T-helper 1 cell (primary cell): Measurements from ENCODE around the gene PAH.

Source experiments
- DNase-seq, 5 donors: peaks; one replicate each; pipeline ENCODE4 v3.0.0-alpha.2; 2012 to 2020
- total RNA-seq, 4 donors: gene quantifications; one replicate each; lab custom pipeline; 2026; lab: John Stamatoyannopoulos, UW

The PAH gene
- 0 to 0.15 (median 0) reads per million in 4 donors for total RNA-seq

DNA sequence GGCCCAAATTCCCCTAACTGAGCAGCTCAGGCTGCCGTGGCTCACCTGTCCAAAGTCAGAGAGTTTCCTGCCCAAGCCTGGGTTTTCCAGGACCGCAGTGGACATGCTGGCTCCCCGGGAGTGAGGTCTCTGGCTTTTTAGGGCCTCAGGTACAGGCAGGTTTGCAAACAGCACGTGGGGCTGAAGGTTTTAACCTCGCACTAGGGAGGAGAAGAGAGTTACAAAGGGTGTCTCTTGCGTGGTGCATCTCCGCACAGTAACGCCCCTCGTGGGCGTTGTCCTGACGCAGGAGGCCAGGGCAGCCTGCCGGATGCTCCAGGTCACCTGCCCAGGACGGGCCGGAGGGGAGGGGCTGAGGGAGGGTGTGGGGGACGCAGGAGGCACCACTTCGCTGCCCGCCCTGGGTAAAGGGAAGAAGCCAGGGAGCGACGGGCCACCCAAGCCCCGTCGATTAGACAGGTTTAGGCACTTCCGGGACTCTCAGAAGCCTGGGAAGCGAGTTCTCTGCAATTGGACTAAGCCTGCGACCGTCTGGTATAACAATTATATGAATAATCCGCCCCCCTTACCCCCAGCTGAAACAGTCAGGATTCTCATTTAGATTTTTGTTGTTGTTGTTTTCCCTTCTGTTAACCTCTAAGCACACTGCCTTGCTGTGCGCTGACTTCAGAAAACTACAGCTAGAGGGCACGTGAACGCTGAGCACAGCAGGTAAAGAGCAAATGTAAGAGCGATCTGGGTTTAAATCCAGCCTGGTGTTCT lies at the start of gene PAH:
Gene PAH (minus strand): TSS at position 219 of the 762 bp plus-strand sequence. CDS start 114 bp downstream, at position 105.
- peak in 2 of 5 donors; percentile 4 to 13 for DNase-seq

GRCh38 chr12:102966200-102966863 lies 49.3 kb upstream of the PAH start:
- DNase-seq = no peak

DNA sequence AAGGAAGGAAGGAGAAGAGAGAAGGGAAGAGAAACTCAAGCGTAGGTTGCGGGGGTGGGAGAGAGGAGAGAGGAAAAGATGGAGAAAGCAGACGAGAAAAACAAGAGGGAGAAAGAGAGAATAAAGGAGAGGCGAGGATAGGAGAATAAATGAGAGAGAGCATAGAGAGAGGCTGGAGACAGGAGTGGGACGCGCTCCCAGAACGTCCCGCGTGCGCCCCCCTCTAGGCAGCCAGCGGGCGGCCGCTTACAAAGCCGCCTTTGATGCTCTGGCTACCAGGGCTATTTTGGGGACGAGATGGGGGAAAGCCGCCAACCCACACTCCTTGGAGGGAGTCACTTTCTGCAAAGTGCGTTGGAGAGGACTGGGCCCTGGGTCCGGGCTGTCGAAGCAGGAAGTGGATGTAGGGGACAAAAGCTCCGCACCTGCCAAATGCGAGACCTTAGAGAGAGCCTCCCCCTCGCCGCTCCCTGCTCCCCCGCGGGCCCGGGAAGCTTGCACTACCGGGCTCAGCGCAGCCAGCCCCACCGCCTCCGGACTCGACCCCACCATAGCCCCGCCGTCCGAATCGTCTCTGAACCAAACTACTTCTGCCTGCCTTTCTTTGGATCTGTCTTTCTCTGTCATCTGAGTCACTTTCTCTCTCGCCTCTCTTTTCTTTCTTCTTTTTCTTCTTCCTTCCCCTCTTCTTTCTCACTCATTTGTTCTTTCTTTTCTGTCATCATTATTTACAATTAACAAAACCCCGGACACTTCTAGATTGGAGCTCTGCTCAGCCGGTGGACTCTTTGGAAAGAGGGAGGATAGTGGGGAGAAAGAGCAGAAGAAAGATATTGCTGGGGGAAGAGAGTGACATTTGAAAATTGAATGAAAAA lies 48.5 kb upstream of the PAH start:
- no peak for DNase-seq

GRCh38 chr12:102964872-102965271 lies 47.8 kb upstream of the PAH start:
- peak in 1 of 5 donors; percentile 38 for DNase-seq

GRCh38 chr12:102963796-102964195 lies 46.8 kb upstream of the PAH start:
- DNase-seq = no peak

DNA sequence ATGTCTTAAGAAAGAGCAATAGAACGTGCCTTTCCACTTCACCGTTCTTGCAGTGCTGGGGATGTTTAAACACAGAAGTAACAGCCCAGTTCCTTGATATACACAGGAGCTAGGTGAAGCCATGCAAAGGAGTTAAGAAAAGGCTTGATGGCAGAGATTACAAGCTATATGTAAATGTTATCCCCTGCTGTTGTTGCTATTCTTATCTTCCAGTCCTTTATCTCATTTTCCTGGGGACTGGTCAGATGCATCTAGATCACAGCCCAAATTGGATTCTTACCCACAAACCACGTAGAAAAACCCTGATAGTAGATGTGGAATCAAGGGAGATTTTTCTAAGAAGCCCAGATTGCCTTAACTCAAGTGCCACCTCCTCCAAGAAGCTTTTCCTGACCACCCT lies 45.9 kb upstream of the PAH start:
- DNase-seq = no peak

GRCh38 chr12:102962532-102962931 lies 45.5 kb upstream of the PAH start:
- no peak for DNase-seq

- no peak for DNase-seq
These were observed 44.4 kb upstream of the PAH start for GRCh38 chr12:102961466-102961855.

GRCh38 chr12:102960766-102961465 lies 43.9 kb upstream of the PAH start:
- DNase-seq = no peak

- no peak for DNase-seq
These were observed 42.3 kb upstream of the PAH start for GRCh38 chr12:102959391-102959790.

DNA sequence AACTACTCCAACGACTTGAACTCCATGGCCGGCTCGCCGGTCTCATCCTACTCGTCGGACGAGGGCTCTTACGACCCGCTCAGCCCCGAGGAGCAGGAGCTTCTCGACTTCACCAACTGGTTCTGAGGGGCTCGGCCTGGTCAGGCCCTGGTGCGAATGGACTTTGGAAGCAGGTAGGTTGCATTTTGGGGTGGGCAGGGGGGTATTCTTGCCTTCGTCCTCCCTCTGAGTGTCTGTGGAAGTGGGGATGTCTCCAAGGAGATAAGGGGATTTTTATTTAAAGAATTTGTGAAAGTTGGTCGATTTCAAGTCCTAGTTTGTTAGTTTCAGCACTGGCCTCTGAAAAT lies 41.8 kb upstream of the PAH start:
- DNase-seq = no peak

GRCh38 chr12:102958073-102958829 lies 41.2 kb upstream of the PAH start:
- DNase-seq = peak in 1 of 5 donors; percentile 51

GRCh38 chr12:102957339-102958050 lies 40.5 kb upstream of the PAH start, which contains the start of gene ASCL1:
TSS of gene ASCL1 (plus strand) at chr12:102957674. CDS start at chr12:102958245, 571 bp downstream.
- peak in 1 of 5 donors; percentile 34 for DNase-seq

- no peak for DNase-seq
These were observed 39.8 kb upstream of the PAH start for GRCh38 chr12:102956738-102957327.

DNA sequence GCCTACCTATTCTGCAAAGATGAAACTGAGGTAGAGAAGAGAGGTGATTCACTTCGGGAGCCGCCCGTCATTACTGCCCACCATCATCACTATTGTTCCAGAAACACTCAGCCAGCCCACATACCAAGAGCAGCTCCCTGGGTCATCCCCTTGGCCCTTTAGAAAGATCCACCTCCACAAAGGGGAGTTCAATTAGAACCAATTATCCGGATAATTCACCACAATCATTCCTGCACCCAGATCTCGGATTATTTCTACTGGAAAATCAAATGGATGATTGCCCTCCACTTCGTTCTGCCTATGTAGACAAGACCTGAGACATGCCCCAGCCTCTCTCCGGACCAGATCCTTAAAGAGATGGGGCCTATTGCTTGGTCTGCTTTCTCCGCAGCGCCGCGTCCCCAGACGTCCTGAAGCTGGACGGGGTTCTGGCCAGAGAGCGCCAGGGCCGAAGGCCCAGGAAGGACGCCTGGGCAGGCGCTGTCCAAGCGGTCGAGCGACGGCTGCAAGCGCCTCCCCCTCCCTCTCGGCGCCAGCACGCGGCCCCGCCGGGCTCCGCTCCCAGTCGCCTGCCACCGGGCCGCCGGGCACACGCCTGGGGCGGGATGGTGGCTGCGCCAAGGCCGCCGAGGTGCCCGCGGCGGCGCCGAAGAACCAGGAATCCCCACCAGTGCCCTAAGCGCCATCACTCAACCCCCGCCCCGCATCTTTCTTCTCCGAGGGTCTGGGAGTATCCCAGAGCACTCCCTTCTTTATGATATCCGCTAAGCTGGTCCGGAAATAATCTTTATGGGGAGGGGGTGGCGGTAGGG lies 39.1 kb upstream of the PAH start:
- DNase-seq = no peak

DNA sequence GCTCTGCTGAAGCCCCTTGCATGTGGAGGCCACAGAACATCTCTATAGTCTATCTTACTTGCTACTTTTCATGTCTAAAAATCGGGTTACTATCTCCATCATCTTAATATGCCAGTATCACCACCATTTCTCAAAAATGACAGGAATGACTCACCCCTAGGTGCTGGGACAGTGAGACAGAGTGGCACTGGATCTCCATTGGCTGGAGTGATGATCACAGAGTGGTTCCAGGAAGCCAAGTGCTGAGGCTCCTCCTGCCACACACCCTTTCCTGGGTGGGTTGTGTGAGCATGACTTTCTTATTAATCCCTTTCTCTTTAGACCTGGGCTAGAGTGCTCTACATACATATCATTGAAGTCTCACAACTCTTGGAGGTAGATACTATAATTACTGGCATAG lies 37.1 kb upstream of the PAH start:
- peak in 1 of 5 donors; percentile 76 for DNase-seq

DNA sequence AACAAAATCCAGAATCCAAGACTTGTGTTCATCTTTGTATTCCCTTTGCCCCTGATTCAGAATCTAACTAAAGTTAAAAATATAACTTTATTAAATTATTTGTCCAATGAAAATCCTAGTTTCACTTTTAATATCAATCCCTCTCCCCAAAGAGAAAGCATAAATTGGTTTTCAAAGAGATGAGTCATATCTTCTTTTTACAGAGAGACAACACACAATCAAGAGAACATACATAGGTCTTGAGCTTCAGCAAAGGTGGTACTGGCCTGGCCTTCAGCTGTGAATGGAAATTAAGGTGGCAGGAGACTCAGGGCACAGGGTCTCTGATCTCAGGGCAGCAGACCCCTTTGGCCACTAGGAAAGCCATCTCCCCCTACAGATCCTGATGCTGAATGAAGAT lies 36.2 kb upstream of the PAH start:
- peak in 1 of 5 donors; percentile 18 for DNase-seq

DNA sequence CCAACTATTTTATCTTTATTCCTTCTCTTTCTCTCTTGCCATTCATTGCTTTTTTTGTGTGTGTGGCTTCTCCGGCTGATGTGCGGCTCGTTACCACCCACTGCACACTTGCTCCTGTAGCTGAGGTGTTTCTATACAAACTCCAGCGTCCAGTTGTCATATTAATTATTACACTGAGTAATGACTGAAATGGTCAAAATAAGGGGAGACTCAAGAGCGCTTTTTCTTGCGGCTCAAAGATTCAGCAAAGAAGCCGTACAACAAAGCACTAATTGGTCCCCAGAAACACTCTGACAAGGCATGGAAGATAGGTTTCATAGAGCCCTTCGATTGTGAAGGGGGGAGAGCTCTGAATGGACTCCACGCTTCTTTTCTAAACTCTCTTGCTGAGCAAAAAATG lies 34.8 kb upstream of the PAH start:
- no peak for DNase-seq

DNA sequence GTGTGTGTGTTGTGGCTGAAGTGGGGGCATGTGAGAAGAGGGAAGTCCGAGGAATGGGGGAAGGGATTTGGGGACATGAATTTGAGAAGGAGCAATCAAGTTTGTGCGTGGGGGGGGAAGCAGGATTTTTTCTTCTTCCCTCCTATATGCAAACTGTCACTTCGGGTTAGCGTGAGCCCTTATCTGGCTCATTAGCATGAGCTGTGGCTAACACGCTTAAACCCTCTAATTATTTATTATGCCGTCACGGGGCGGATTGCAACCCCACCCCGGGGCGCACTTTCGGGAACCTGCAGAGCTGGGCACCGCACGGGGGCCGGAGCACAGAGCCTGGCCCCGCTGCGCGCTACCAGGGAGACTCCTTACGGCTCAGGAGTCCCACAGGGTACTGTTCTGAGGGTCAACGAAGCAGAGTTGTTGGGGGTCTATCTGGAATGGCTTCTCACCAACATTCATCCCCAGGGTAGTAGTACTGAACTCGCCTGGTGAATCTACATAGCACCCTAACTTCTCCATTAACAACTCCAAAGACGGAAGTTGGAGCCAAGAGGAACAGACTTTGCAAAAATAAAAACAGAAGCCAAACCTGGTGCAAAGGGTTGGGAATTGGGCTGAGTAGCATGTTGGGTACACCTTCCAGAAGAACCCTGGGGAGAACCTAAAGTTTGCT lies 34.0 kb upstream of the PAH start:
- no peak for DNase-seq
